ENCODE data around the gene YIF1A. TPM values are rescaled to one million over a fixed set of nuclear protein-coding genes. Genes with fewer than 3 reads are reported as not detected.

The YIF1A gene
- total and polyA plus RNA-seq, 10 donors: 34.7 to 60.1 (median 47.9) TPM

- WGBS, 5 donors: 68 to 88% (median 86%) methylated on average over 2 to 14 of the region's 14 CpGs
- TF ChIP-seq, protein P1, sequence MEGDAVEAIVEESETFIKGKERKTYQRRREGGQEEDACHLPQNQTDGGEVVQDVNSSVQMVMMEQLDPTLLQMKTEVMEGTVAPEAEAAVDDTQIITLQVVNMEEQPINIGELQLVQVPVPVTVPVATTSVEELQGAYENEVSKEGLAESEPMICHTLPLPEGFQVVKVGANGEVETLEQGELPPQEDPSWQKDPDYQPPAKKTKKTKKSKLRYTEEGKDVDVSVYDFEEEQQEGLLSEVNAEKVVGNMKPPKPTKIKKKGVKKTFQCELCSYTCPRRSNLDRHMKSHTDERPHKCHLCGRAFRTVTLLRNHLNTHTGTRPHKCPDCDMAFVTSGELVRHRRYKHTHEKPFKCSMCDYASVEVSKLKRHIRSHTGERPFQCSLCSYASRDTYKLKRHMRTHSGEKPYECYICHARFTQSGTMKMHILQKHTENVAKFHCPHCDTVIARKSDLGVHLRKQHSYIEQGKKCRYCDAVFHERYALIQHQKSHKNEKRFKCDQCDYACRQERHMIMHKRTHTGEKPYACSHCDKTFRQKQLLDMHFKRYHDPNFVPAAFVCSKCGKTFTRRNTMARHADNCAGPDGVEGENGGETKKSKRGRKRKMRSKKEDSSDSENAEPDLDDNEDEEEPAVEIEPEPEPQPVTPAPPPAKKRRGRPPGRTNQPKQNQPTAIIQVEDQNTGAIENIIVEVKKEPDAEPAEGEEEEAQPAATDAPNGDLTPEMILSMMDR (IDR thresholded peaks at IDR 0.05 in 8 of 11, conservative IDR thresholded peaks at IDR 0.05 in 3 of 11): no peak
- TF ChIP-seq POLR2A (IDR thresholded peaks at IDR 0.05) (no peak), POLR2AphosphoS5 (IDR thresholded peaks at IDR 0.05) (no peak)
- intact Hi-C loops (cut with DNase I; ENCODE audit: low total_unique reads): loop anchor here (5.0 kb wide), 1 partner anchor 61 kb away; no protein-coding TSS in a partner anchor
Observed at GRCh38 chr11:66283461-66284105, 5.4 kb downstream of the YIF1A start.

DNA sequence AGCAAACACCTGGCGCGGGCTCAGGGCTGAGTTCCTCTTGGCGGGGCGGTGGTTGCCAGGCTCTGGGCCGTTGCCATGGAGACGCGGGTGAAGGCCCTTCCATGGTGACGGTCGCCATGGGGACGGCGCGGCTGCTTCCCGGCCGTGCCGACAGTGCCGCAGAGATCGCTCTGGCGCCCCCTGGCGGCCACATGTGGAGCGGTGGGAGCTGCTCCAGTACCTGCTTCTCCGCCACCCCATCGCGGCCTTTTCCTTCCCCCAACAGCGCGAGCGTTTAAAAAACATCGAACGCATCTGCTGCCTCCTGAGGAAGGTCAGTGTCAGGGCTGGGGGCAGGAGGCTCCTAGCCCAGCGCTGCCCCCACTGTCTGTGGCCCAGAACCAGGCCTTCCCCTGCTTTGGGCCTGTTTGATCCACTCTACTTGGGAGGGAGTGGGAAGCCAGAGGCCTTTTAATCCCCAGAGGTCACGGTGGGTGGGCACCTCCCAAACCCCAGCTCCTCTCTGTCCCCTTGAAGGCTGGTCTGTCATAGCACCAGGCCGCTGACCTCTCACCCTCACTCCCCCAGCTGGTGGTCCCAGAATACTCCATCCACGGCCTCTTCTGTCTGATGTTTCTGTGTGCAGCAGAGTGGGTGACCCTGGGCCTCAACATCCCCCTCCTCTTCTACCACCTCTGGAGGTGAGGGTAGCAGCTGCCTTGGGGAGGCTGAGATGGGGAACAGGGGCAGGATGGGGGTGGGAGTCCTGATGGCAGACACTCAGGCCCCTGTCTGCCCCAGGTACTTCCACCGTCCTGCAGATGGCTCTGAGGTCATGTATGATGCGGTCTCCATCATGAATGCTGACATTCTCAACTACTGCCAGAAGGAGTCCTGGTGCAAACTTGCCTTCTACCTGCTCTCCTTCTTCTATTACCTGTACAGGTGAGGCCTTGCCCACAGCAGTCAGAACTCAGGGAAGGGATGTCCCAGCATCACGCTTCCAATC is 6.2 kb downstream of the YIF1A start:
- peak overlapping the region in 1 of 8 donors; percentile 39 for H3K4me3 ChIP-seq
- H3K27ac ChIP-seq: peak overlapping the region in 4 of 8 donors; percentile 46 to 61 (median 50)
- peaks cover 8 to 69% (median 31%) of the 10 kb centered on the region in 6 donors for H3K4me1 ChIP-seq
- peaks cover 0 to 17% (median 0%) of the 10 kb centered on the region in 7 donors for H3K27me3 ChIP-seq (replicated peaks in 1 of 7)
- TF ChIP-seq POLR2AphosphoS5 (IDR thresholded peaks at IDR 0.05): peak; percentile 76 to 90 (median 84)
- TF ChIP-seq POLR2A (IDR thresholded peaks at IDR 0.05): no peak
- TF ChIP-seq, protein P1 (IDR thresholded peaks at IDR 0.05 in 8 of 11, conservative IDR thresholded peaks at IDR 0.05 in 3 of 11): peak; percentile 97 to 99 (median 99)
- 14 to 32% (median 16%) methylated on average over 14 to 35 of the region's 35 CpGs for WGBS, 5 donors
- H3K36me3 ChIP-seq: peaks cover 0 to 27% (median 6%) of the 10 kb centered on the region in 6 donors
- no peaks in the 10 kb centered on the region for H3K9me3 ChIP-seq
- peak; percentile 100 for DNase-seq
- intact Hi-C loops (cut with DNase I; ENCODE audit: low total_unique reads): loop anchor here (5.0 kb wide), 1 partner anchor 60 kb away; no protein-coding TSS in a partner anchor

More at GRCh38 chr11:66283461-66284105, 5.4 kb downstream of the YIF1A start:
- Histone ChIP-seq H3K27me3 (replicated peaks in 1 of 7) (peaks cover 0 to 14% (median 0%) of the 10 kb centered on the region in 7 donors), H3K4me3 (no peak overlapping the region), H3K4me1 (peaks cover 15 to 72% (median 36%) of the 10 kb centered on the region in 6 donors), H3K9me3 (no peaks in the 10 kb centered on the region), H3K27ac (no peak overlapping the region), H3K36me3 (peaks cover 0 to 27% (median 6%) of the 10 kb centered on the region in 6 donors)
- DNase-seq: peak; percentile 75

GRCh38 chr11:66281776-66282467 is 7.0 kb downstream of the YIF1A start:
- WGBS, 5 donors: 25 to 53% (median 29%) methylated on average over 8 to 20 of the region's 20 CpGs
- peak; percentile 76 for DNase-seq
- peak overlapping the region in 2 of 8 donors; percentile 53 to 61 for H3K27ac ChIP-seq
- peak overlapping the region in 1 of 8 donors; percentile 39 for H3K4me3 ChIP-seq
- H3K9me3 ChIP-seq: no peaks in the 10 kb centered on the region
- H3K4me1 ChIP-seq: peaks cover 10 to 69% (median 30%) of the 10 kb centered on the region in 6 donors
- TF ChIP-seq POLR2AphosphoS5 (IDR thresholded peaks at IDR 0.05): peak in 1 of 3 donors; percentile 47
- TF ChIP-seq POLR2A (IDR thresholded peaks at IDR 0.05): peak in 1 of 3 donors; percentile 30
- TF ChIP-seq, protein P1 (IDR thresholded peaks at IDR 0.05 in 8 of 11, conservative IDR thresholded peaks at IDR 0.05 in 3 of 11): no peak
- peaks cover 0 to 30% (median 6%) of the 10 kb centered on the region in 6 donors for H3K36me3 ChIP-seq
- H3K27me3 ChIP-seq (replicated peaks in 1 of 7): peaks cover 0 to 17% (median 0%) of the 10 kb centered on the region in 7 donors
- intact Hi-C loops (cut with DNase I; ENCODE audit: low total_unique reads): loop anchor here (5.0 kb wide), 1 partner anchor 60 kb away; no protein-coding TSS in a partner anchor
